ENCODE data around the gene MKNK1. TPM values are rescaled to one million over a fixed set of nuclear protein-coding genes. Genes with fewer than 3 reads are reported as not detected.

The MKNK1 gene
- total RNA-seq, 1 donor from 2014 or later: 61.1 TPM

- Histone ChIP-seq H3K36me3 (no peaks in the 10 kb centered on the region), H3K4me3 (no peak overlapping the region), H3K27ac (peak overlapping the region; percentile 24), H3K27me3 (peaks cover 12% of the 10 kb centered on the region), H3K9me3 (no peaks in the 10 kb centered on the region), H3K4me1 (peaks cover 12% of the 10 kb centered on the region)
- intact Hi-C loops (cut with DNase I): loop anchor here (10.0 kb wide), 1 partner anchor 48 kb away; no protein-coding TSS in a partner anchor
- ATAC-seq: peak; percentile 66
- DNase-seq: peak; percentile 82
- TF ChIP-seq CTCF (IDR thresholded peaks at IDR 0.05): no peak
Observed at GRCh38 chr1:46522184-46522968, 81.7 kb downstream of the MKNK1 start.

- H3K4me1 ChIP-seq: peaks cover 12% of the 10 kb centered on the region
- no peak overlapping the region for H3K4me3 ChIP-seq
- DNase-seq (no peak), ATAC-seq (no peak)
- peaks cover 12% of the 10 kb centered on the region for H3K27me3 ChIP-seq
- no peaks in the 10 kb centered on the region for H3K9me3 ChIP-seq
- no peaks in the 10 kb centered on the region for H3K36me3 ChIP-seq
- no peak overlapping the region for H3K27ac ChIP-seq
- intact Hi-C loops (cut with DNase I): loop anchor here (10.0 kb wide), 1 partner anchor 47 kb away; no protein-coding TSS in a partner anchor
- no peak for TF ChIP-seq CTCF (IDR thresholded peaks at IDR 0.05)
Observed at GRCh38 chr1:46521414-46521813, 82.7 kb downstream of the MKNK1 start.

- Histone ChIP-seq H3K9me3 (no peaks in the 10 kb centered on the region), H3K4me1 (peaks cover 12% of the 10 kb centered on the region), H3K4me3 (no peak overlapping the region), H3K27me3 (peaks cover 4% of the 10 kb centered on the region), H3K27ac (no peak overlapping the region), H3K36me3 (no peaks in the 10 kb centered on the region)
- intact Hi-C loops (cut with DNase I): loop anchor here (10.0 kb wide), 1 partner anchor 45 kb away; no protein-coding TSS in a partner anchor
- TF ChIP-seq CTCF (IDR thresholded peaks at IDR 0.05): no peak
- peak; percentile 56 for ATAC-seq
- DNase-seq: peak; percentile 76
Observed at GRCh38 chr1:46520063-46520911, 83.8 kb downstream of the MKNK1 start.

- no peak for DNase-seq
- no peaks in the 10 kb centered on the region for H3K36me3 ChIP-seq
- intact Hi-C loops (cut with DNase I): no loop called here
- no peak for ATAC-seq
- H3K4me1 ChIP-seq: peaks cover 12% of the 10 kb centered on the region
- no peak overlapping the region for H3K27ac ChIP-seq
- no peak for TF ChIP-seq CTCF (IDR thresholded peaks at IDR 0.05)
- no peak overlapping the region for H3K4me3 ChIP-seq
- H3K27me3 ChIP-seq: peaks cover 4% of the 10 kb centered on the region
- H3K9me3 ChIP-seq: no peaks in the 10 kb centered on the region
Observed at GRCh38 chr1:46519209-46519608, 84.9 kb downstream of the MKNK1 start.

GRCh38 chr1:46517932-46518498, 86.1 kb downstream of the MKNK1 start:
- Histone ChIP-seq H3K9me3 (no peaks in the 10 kb centered on the region), H3K27ac (no peak overlapping the region), H3K27me3 (no peaks in the 10 kb centered on the region), H3K4me3 (no peak overlapping the region), H3K36me3 (no peaks in the 10 kb centered on the region), H3K4me1 (peaks cover 11% of the 10 kb centered on the region)
- DNase-seq (no peak), ATAC-seq (no peak)
- TF ChIP-seq CTCF (IDR thresholded peaks at IDR 0.05): no peak
- intact Hi-C loops (cut with DNase I): no loop called here
